ENCODE data around the gene ADCK1.
A peak's percentile ranks its signal among the peaks of the same experiment; 100 is the strongest.
"Not testable (repeated sequence)": the region's sequence is repeated elsewhere in the genome, so short reads cannot be mapped to it uniquely, and the experiment has no call there.

ADCK1 gene, protein sequence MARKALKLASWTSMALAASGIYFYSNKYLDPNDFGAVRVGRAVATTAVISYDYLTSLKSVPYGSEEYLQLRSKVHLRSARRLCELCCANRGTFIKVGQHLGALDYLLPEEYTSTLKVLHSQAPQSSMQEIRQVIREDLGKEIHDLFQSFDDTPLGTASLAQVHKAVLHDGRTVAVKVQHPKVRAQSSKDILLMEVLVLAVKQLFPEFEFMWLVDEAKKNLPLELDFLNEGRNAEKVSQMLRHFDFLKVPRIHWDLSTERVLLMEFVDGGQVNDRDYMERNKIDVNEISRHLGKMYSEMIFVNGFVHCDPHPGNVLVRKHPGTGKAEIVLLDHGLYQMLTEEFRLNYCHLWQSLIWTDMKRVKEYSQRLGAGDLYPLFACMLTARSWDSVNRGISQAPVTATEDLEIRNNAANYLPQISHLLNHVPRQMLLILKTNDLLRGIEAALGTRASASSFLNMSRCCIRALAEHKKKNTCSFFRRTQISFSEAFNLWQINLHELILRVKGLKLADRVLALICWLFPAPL

DNA sequence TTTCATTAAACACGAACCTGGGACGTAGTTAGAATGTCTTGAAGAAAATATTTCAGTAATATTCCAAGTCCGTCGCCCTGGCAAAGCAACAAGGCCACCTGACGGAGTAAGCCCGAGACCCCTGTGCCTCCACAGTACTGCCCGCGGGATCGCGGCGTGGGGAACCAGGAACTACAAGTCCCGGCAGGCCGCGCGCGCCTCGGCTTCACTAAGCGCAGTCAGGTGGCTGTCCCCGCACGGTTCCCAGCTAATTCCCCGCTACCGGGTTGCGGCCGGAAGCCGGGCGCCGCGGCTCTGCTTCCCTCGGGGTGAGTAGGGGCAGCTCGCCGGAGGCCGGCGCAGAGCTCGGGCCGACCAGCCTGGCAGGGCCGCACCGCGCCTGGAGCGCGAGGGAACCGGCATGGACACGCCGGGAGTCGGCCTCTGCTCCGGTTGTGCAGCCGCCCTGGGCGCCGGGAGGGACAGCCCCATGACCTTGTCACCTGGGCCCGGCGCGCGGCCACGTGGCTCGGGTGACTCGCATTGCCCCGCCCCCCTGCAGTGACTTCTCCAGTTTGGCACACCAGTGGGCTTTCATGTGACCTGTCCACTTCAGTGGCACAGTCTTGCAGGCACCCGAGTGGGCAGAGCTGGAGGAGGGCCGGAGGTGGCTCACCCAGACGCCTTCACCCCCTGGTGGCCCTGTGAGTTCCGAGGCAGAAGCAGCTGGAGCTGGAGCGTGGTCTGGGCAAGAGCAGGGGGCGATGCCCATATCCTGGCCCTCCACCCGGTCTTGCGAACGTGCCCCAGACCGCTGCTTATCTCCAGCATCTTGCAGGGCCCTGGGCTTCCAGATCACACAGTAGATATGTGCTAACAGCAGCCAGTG is at the start of gene ADCK1:
Gene ADCK1, plus strand, starts transcription at position 247 of the 868 bp plus-strand sequence. CDS start 18,870 bp downstream, outside the sequence.
- no peaks in the 10 kb centered on the region for H3K36me3 ChIP-seq (ENCODE audit: insufficient read depth, low read length)
- H3K4me1 ChIP-seq (ENCODE audit: insufficient read depth, low read length) = peaks cover 17% of the 10 kb centered on the region
- H3K9ac ChIP-seq (ENCODE audit: low read depth, low read length) = peak within 1 kb of the TSS; percentile 89
- no peaks in the 10 kb centered on the region for H3K9me3 ChIP-seq (ENCODE audit: control insufficient read depth, insufficient read depth, low read length)

DNA sequence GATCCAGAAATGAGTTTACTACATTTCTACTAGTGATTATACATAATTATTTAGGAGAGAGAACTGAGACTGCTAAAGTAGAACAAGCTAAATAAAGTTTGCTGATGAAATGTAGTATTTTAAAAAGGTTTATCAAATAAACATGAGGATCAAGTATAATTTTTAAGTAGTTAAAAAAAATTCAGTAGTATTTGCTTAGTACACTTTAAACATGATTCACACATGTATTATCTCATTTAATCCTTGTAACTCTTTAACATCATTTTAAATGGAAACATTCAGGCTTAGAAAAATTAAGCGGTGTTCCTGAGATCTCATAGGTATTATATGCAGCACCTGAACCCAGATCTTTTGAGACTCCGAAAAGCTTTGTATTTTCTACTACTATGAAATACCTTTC is 47.6 kb upstream of the ADCK1 start:
- no peaks in the 10 kb centered on the region for H3K4me1 ChIP-seq (ENCODE audit: insufficient read depth, low read length)
- peaks cover 16% of the 10 kb centered on the region for H3K36me3 ChIP-seq (ENCODE audit: insufficient read depth, low read length)
- no peaks in the 10 kb centered on the region for H3K9me3 ChIP-seq (ENCODE audit: control insufficient read depth, insufficient read depth, low read length)
- no peak overlapping the region for H3K9ac ChIP-seq (ENCODE audit: low read depth, low read length)

DNA sequence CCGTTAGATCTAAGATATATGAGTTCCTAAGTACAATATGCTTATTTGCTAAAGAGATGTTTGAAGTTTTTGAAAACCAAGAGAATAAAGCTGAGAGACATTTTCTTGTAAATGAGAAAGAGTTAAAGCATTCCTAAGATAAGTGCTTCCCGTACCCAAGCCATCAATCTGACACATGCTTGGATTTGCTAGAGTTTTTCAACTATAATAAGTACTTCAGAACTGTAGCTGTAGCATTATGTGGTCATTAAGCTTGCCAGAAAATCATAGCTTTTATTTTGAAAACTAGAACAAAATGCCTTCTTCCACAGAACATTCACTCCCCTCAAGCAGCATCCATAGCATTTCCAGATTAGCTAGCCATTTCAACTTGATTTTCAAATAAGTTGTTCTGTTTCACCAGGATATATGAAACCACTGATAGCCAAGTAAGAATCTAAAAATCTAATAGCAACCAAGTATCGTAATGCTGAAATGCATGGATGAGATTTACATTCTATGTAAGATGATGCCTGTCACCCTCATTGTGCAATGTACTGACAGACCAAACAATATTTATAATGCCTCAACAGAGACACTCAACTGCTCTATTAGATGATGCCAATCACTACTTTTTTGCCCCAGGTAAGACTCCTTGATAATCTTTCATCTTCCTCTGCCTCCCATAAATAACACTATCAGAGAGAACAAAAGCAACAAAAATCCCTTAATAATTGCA is 47.0 kb upstream of the ADCK1 start:
- no peak overlapping the region for H3K9ac ChIP-seq (ENCODE audit: low read depth, low read length)
- peaks cover 16% of the 10 kb centered on the region for H3K36me3 ChIP-seq (ENCODE audit: insufficient read depth, low read length)
- H3K9me3 ChIP-seq (ENCODE audit: control insufficient read depth, insufficient read depth, low read length) = no peaks in the 10 kb centered on the region
- H3K4me1 ChIP-seq (ENCODE audit: insufficient read depth, low read length) = no peaks in the 10 kb centered on the region

DNA sequence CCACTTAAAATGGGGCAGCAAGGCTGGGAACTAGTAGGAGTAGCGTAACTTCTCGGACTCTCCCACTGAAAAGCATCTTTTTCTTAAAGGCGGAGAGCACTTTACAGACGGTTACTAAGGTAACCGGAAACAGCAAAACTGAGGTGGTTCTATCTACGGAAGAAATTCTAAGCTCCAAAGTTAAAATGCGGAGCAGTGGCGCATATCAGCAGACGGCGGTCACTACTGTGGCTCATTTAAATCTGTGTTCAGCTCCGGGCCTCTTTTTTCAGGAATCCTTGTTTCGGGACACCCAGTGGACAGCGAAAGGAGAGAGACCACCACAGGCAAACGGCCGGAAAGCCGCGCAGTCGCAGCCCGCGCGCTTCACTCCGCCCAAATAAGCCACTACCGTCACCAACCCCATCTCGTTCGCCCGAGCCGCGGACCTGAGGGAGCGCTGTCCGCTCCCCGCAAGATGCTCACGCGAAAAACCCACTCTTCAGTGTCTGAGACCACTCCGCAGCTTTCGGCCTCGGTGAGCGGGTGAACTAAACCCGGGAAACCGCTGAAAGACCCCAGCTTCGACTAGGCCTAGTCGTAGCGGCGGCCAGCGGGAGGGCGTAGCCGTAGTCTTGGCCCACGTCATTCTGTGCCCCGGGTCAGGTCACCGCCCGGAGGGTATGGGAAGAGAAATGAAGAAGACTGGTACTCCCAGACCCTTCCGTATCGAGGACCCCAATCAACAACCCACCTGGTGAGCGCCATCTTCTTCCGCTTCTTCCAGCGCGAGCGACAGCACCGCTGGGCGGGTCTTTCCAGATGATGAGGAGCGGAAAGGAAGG is 39.3 kb upstream of the ADCK1 start, which contains the start of gene SNW1:
Gene SNW1, minus strand, starts transcription at position 776 of the 824 bp plus-strand sequence. Its CDS starts 29 bp downstream, at position 747.
- H3K9me3 ChIP-seq (ENCODE audit: control insufficient read depth, insufficient read depth, low read length) = no peaks in the 10 kb centered on the region
- H3K4me1 ChIP-seq (ENCODE audit: insufficient read depth, low read length) = peaks cover 18% of the 10 kb centered on the region
- H3K36me3 ChIP-seq (ENCODE audit: insufficient read depth, low read length) = no peaks in the 10 kb centered on the region; the same call in none of the 2 replicates
- peak within 1 kb of the TSS; percentile 99 for H3K9ac ChIP-seq (ENCODE audit: low read depth, low read length)

DNA sequence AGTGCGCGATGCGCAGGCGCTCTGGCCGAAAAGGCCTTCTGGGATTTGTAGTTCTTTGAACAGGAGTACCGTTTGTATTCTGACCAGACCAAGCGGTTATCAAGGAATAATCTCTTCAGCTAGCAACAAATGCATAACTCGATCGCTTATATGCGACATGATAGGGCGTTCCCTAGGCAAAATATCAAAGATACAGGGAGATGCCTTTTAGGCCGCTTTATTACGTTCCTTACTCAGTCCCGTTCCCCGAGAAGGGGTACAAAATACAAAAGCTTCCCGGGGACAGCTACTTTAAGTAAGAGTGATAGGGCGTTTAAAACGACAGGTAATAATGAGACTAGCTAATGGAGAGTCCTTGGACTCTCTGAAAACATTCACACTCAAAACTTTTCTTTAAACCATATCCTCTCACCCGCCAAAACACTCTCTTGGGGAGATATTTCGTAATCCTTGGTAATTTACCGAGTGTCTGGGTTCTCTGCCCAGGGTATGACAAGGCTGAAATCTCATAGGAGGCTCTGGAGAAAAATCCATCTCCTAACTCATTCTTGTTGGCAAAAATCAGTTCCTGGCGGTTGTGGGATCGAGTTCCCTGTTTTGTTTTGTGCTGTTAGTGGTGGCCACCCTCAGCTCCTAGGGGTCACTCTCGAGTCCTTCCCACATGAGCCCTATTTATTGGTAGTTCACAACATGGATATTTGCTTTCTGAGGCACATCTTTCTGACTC is 38.5 kb upstream of the ADCK1 start:
- peak overlapping the region; percentile 99 for H3K9ac ChIP-seq (ENCODE audit: low read depth, low read length)
- no peaks in the 10 kb centered on the region for H3K9me3 ChIP-seq (ENCODE audit: control insufficient read depth, insufficient read depth, low read length)
- H3K36me3 ChIP-seq (ENCODE audit: insufficient read depth, low read length) = no peaks in the 10 kb centered on the region; the same call in none of the 2 replicates
- peaks cover 18% of the 10 kb centered on the region for H3K4me1 ChIP-seq (ENCODE audit: insufficient read depth, low read length)

DNA sequence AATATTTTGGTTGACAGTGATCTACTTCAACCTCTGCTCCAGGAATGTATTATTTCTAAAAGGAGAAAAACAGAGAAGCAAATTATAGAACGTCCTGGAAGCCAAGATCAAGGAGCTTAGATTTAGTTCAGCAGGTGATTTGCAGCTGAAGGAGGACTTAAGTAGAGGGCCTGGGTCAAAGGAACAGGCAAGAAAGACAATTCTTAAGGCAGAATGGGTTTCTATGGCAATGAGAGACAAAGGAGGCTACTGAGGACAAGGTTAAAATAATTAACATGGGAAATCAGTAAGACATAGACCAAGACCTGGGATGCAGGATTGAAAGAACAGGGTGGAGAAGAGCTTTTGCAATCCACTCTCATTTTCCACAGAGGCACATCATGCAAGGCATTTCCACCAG is 36.6 kb upstream of the ADCK1 start:
- H3K9ac ChIP-seq (ENCODE audit: low read depth, low read length) = no peak overlapping the region; the same call in 1 of the 2 replicates
- no peaks in the 10 kb centered on the region for H3K36me3 ChIP-seq (ENCODE audit: insufficient read depth, low read length)
- peaks cover 18% of the 10 kb centered on the region for H3K4me1 ChIP-seq (ENCODE audit: insufficient read depth, low read length)
- no peaks in the 10 kb centered on the region for H3K9me3 ChIP-seq (ENCODE audit: control insufficient read depth, insufficient read depth, low read length)

DNA sequence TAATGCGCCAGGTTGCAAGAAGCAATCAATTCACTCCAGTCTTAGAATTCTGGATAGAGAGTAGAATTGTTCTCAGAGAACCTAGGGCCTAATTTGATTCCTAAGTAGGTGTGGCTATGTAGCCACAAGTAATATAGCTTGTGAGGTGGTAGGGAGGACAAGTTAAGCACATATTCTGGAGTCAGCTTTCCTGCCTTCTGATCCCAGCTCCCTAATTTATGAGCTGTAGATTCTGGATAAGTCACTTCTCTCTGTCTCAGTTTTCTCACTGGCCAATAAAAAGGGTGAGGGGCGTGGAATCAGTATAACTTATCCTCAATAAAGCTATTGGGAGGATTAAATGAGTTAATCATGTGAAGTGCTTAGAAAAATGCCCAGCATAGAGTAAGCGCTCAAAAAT is 35.9 kb upstream of the ADCK1 start:
- no peak overlapping the region for H3K9ac ChIP-seq (ENCODE audit: low read depth, low read length)
- H3K9me3 ChIP-seq (ENCODE audit: control insufficient read depth, insufficient read depth, low read length) = no peaks in the 10 kb centered on the region
- H3K36me3 ChIP-seq (ENCODE audit: insufficient read depth, low read length) = no peaks in the 10 kb centered on the region
- peaks cover 18% of the 10 kb centered on the region for H3K4me1 ChIP-seq (ENCODE audit: insufficient read depth, low read length)

DNA sequence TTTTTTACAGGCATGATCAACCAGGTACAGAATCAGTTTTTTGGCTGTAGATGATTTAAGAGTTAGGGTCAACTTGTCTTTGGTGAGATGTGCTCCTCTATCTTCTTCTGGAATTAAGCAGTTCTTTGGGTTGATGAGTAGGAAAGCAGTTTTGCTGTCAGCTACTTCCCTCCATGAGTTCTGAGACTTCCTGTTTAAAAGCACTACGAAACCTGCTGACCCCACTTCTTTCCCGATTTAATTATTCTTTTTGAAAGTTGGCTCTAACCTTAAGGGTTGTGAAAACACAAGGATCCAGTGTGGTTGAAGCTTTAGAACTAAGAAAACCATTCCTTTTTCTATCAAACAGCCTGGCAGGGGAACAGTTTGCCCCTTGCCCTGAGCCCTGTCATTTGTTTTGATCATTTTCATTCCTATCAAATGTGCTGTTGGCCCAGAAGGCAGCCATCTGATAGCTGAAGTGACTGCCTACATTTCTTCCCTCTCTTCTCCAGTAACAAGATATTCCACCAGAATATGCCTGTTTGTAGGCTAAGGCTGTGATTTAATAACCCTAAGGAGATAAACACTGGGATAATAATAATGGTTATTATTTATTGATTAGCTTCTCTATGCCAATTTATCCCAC is 31.4 kb upstream of the ADCK1 start:
- not testable (repeated sequence) for H3K9me3 ChIP-seq (ENCODE audit: control insufficient read depth, insufficient read depth, low read length); H3K4me1 ChIP-seq (ENCODE audit: insufficient read depth, low read length); H3K36me3 ChIP-seq (ENCODE audit: insufficient read depth, low read length); H3K9ac ChIP-seq (ENCODE audit: low read depth, low read length)

DNA sequence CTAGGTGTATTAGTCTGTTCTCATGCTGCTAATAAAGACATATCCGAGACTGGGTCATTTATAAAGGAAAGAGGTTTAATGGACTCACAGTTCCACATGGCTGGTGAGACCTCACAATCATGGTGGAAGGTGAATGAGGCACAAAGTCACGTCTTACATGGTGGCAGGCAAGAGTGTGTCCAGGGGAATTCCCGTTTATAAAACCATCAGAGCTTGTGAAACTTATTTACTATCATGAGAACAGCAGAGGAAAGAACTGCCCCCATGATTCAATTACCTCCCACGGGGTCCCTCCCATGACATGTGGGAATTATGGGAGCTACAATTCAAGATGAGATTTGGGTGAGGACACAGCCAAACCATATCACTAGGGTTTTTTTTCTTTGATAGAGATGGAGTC is 25.9 kb upstream of the ADCK1 start:
- H3K9ac ChIP-seq (ENCODE audit: low read depth, low read length); H3K4me1 ChIP-seq (ENCODE audit: insufficient read depth, low read length): not testable (repeated sequence)

DNA sequence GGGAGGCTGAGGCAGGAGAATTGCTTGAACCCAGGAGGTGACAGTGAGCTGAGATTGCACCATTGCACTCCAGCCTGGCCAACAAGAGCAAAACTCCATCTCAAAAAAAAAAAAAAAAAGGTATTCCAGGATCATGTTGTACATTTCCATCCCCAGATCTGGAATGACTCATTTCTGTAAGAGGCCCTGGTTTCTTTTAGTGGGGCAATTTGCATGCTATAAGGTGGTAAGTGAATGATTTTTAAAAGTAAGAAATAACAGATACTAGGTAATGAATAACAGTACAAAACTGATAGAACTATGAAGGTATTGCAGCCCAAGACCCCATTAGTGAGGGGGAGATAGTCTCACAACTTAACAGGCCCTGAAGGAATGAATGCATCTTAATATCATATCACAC is 17.7 kb upstream of the ADCK1 start:
- no peaks in the 10 kb centered on the region for H3K36me3 ChIP-seq (ENCODE audit: insufficient read depth, low read length)

More for the DNA sequence above, 25.9 kb upstream of the ADCK1 start:
- H3K9me3 ChIP-seq (ENCODE audit: control insufficient read depth, insufficient read depth, low read length); H3K36me3 ChIP-seq (ENCODE audit: insufficient read depth, low read length): not testable (repeated sequence)

DNA sequence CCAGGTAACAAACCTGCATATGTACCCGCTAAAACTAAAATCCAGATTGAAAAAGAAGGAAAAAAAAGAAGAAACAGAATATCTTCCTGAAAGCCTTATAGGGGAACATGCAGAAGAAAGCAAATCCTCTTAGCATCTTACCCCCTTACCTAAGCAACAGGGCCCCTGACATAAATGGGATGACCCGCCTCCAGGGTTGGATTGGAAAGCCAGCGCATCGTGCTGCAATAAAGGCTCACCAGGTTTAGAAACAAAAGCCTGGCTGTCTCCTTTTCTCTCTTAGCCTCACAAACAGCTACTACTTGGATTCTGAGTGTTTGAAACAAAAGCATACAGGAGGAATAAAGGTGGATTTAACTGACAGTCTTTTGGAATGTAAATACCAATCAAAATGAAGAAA is 13.8 kb upstream of the ADCK1 start:
- no peaks in the 10 kb centered on the region for H3K36me3 ChIP-seq (ENCODE audit: insufficient read depth, low read length)
- H3K4me1 ChIP-seq (ENCODE audit: insufficient read depth, low read length) = peaks cover 1% of the 10 kb centered on the region
- no peaks in the 10 kb centered on the region for H3K9me3 ChIP-seq (ENCODE audit: control insufficient read depth, insufficient read depth, low read length)
- H3K9ac ChIP-seq (ENCODE audit: low read depth, low read length) = no peak overlapping the region

More for the DNA sequence above, 17.7 kb upstream of the ADCK1 start:
- Histone ChIP-seq H3K4me1 (ENCODE audit: insufficient read depth, low read length) (no peaks in the 10 kb centered on the region), H3K9me3 (ENCODE audit: control insufficient read depth, insufficient read depth, low read length) (no peaks in the 10 kb centered on the region), H3K9ac (ENCODE audit: low read depth, low read length) (no peak overlapping the region)

DNA sequence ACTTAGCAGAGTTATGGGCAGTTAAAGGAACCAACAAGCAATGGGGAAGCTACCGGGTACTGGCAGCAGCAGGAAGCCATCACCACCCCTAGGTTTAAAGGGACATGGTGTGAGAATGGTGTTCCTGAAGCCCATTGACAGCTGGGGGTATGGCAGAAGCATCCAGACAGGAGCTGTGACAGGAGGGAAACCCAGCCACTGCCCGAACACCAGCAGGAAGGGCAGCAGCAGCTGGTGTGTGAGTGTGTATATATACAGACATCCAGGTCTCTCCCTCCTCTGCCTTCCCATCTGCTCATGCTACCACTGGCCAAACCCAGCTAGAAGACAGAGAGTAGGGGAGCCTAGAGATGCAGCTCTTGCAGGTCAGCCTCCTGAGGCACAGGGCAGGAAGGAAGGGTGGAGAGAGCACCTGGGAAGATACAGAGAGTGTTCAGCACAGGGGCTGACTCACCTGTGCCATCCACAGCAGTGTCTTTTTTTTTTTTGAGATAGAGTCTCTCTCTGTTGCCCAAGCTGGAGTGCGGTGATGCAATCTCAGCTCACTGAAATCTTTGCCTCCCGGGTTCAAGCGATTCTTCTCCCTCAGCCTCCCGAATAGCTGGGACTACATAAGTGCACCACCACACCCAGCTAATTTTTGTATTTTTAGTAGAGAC is 9.2 kb upstream of the ADCK1 start:
- H3K4me1 ChIP-seq (ENCODE audit: insufficient read depth, low read length) = peaks cover 11% of the 10 kb centered on the region
- no peak overlapping the region for H3K9ac ChIP-seq (ENCODE audit: low read depth, low read length)
- H3K9me3 ChIP-seq (ENCODE audit: control insufficient read depth, insufficient read depth, low read length) = no peaks in the 10 kb centered on the region
- H3K36me3 ChIP-seq (ENCODE audit: insufficient read depth, low read length) = no peaks in the 10 kb centered on the region

All from ES-I3 (cell line).